Thyroid gland (tissue), 4 donors: ENCODE data around the gene LHFPL6. TPM values are rescaled to one million over a fixed set of nuclear protein-coding genes. Genes with fewer than 3 reads are reported as not detected.

Experiments
- DNase-seq, 2 donors: peaks; one replicate each; pipeline ENCODE4 v3.0.0-alpha.2; 2019
- H3K27ac ChIP-seq, 3 donors: fragments of 200-600 bp; sonication (generic); 1 replicate in 2 of 3; 2 replicates in 1 of 3; pipeline ENCODE4 v1.5.1; 2016 to 2019; ENCODE audit warnings: mild to moderate bottlenecking in 1 of 3, moderate library complexity in 1 of 3
- H3K27me3 ChIP-seq: fragments of 200-600 bp; sonication (generic); one replicate; pipeline ENCODE4 v1.5.1; 2019
- H3K36me3 ChIP-seq, 2 donors: fragments of 200-600 bp; sonication (generic); one replicate each; pipeline ENCODE4 v1.5.1; 2016 to 2019
- H3K4me1 ChIP-seq, 2 donors: fragments of 200-600 bp; sonication (generic); one replicate each; pipeline ENCODE4 v1.5.1; 2017 to 2019
- H3K4me3 ChIP-seq, 3 donors: fragments of 200-600 bp; sonication (generic); replicated peaks in 1 of 3; 1 replicate in 2 of 3; 2 replicates in 1 of 3; pipeline ENCODE4 v1.5.1; 2016; ENCODE audit warnings: mild to moderate bottlenecking in 1 of 3
- H3K9me3 ChIP-seq: fragments of 200-600 bp; sonication (generic); one replicate; pipeline ENCODE4 v1.5.1; 2017
- CTCF ChIP-seq, 6 experiments: fragments of 200-600 bp in 3 of 6; fragments of 450-650 bp in 3 of 6; sonication (generic) in 3 of 6; IDR thresholded peaks; one replicate each; pipeline ENCODE4 v1.5.1; 2016 to 2019; ENCODE audit warnings: antibody characterized with exemption in 6 of 6, mild to moderate bottlenecking in 2 of 6, inconsistent platforms in 1 of 6, moderate library complexity in 1 of 6
- POLR2A ChIP-seq, 2 donors: fragments of 450-650 bp; IDR thresholded peaks; one replicate each; pipeline ENCODE4 v1.6.1; 2017; ENCODE audit warnings: antibody characterized with exemption in 2 of 2, mild to moderate bottlenecking in 2 of 2, moderate library complexity in 1 of 2
- WGBS, 2 donors: methylation state at CpG; one replicate each; pipeline ENCODE4 v1.1.5; 2017; 5-methylcytosine and 5-hydroxymethylcytosine counted together
- intact Hi-C: fragments of 100-400 bp; cut with DNase I; formaldehyde crosslinking; loops from one replicate; pipeline ENCODE4 v1.15.1; 2023
- total RNA-seq, 4 donors: library from RNA; depleted of rRNA; stranded (reverse); fragments of >200 nt; gene quantifications; one replicate each; pipeline ENCODE4 v1.2.3, GENCODE V29; 2016

Gene LHFPL6
- total RNA-seq, 4 donors from 2014 or later, result 23.6 to 86.3 (median 42.0) TPM

DNA sequence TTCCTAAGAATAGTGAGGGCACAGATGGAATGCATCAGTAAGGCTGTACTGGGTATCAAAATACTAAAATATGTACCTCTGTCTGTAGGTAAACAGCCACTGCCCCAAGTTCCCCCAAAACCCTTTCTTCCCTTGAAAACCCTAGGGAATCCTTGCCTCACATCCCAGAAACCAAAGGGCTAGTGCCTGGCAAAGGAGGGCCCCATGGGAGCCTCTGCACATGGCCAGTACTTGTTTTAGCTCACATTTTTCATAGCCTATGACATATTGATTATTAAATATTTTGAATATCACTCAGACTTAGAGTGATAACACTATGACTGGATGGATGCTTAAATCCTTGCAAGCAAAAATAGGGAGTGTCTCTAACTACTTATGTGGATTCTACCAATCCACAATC is 237.1 kb downstream of the LHFPL6 start:
- TF ChIP-seq POLR2A (IDR thresholded peaks at IDR 0.05) (no peak), CTCF (IDR thresholded peaks at IDR 0.05) (no peak)

GRCh38 chr13:39364947-39365468 is 238.0 kb downstream of the LHFPL6 start:
- H3K4me3 ChIP-seq, result no peak overlapping the region
- H3K9me3 ChIP-seq, result no peaks in the 10 kb centered on the region
- peaks cover 0 to 9% of the 10 kb centered on the region in 2 donors for H3K4me1 ChIP-seq
- no peak for TF ChIP-seq POLR2A (IDR thresholded peaks at IDR 0.05)
- peak in 2 of 6 experiments; percentile 12 to 31 for TF ChIP-seq CTCF (IDR thresholded peaks at IDR 0.05)
- H3K27me3 ChIP-seq, result no peaks in the 10 kb centered on the region
- no peaks in the 10 kb centered on the region for H3K36me3 ChIP-seq
- intact Hi-C loops, result no loop called here
- H3K27ac ChIP-seq, result no peak overlapping the region
- 18 to 39% methylated on average over 5 of the region's 5 CpGs for WGBS, 2 donors
- DNase-seq, result peak in 1 of 2 donors; percentile 7

More for the DNA sequence above, 237.1 kb downstream of the LHFPL6 start:
- no peak for DNase-seq
- no peaks in the 10 kb centered on the region for H3K9me3 ChIP-seq
- no peaks in the 10 kb centered on the region for H3K27me3 ChIP-seq
- H3K4me3 ChIP-seq, result no peak overlapping the region
- H3K4me1 ChIP-seq, result peaks cover 0 to 9% of the 10 kb centered on the region in 2 donors
- no peaks in the 10 kb centered on the region for H3K36me3 ChIP-seq
- intact Hi-C loops, result no loop called here
- H3K27ac ChIP-seq, result no peak overlapping the region

- H3K4me3 ChIP-seq, result no peak overlapping the region
- no peaks in the 10 kb centered on the region for H3K36me3 ChIP-seq
- H3K4me1 ChIP-seq, result peaks cover 0 to 9% of the 10 kb centered on the region in 2 donors
- H3K27me3 ChIP-seq, result no peaks in the 10 kb centered on the region
- no peak overlapping the region for H3K27ac ChIP-seq
- TF ChIP-seq CTCF (IDR thresholded peaks at IDR 0.05) (no peak), POLR2A (IDR thresholded peaks at IDR 0.05) (no peak)
- no peaks in the 10 kb centered on the region for H3K9me3 ChIP-seq
- DNase-seq, result no peak
- intact Hi-C loops, result no loop called here
- 76 to 77% methylated on average over 4 of the region's 4 CpGs for WGBS, 2 donors
These were observed 239.6 kb downstream of the LHFPL6 start for GRCh38 chr13:39363382-39363772.

- H3K9me3 ChIP-seq, result no peaks in the 10 kb centered on the region
- intact Hi-C loops, result no loop called here
These were observed 240.2 kb downstream of the LHFPL6 start for GRCh38 chr13:39362652-39363381.

More at GRCh38 chr13:39362652-39363381, 240.2 kb downstream of the LHFPL6 start:
- Histone ChIP-seq H3K36me3 (no peaks in the 10 kb centered on the region), H3K4me3 (no peak overlapping the region), H3K27me3 (no peaks in the 10 kb centered on the region), H3K27ac (no peak overlapping the region), H3K4me1 (peaks cover 0 to 9% of the 10 kb centered on the region in 2 donors)
- TF ChIP-seq CTCF (IDR thresholded peaks at IDR 0.05), result no peak
- TF ChIP-seq POLR2A (IDR thresholded peaks at IDR 0.05), result no peak
- 67 to 92% methylated on average over 5 of the region's 5 CpGs for WGBS, 2 donors
- DNase-seq, result no peak
